Measurements from ENCODE around the gene CHMP1B.

GRCh38 chr18:11808001-11808855 is 43.0 kb upstream of the CHMP1B start:
- TF ChIP-seq POLR2A (IDR thresholded peaks at IDR 0.05; ENCODE audit: low read length) (no peak), GATA1 (IDR thresholded peaks at IDR 0.05; ENCODE audit: low read depth, low read length) (no peak)
